ENCODE results near the gene RRAGD.

- TF ChIP-seq POLR2A (IDR thresholded peaks at IDR 0.05; ENCODE audit: low read depth, low read length) = peak; percentile 51; the same call in 1 of the 2 replicates
- TF ChIP-seq POLR2AphosphoS5 (IDR thresholded peaks at IDR 0.05; ENCODE audit: low read depth, low read length) = peak; percentile 77
- no peak for TF ChIP-seq TAF1 (IDR thresholded peaks at IDR 0.05; ENCODE audit: borderline replicate concordance, low read depth, low read length)
These were observed 54.7 kb downstream of the RRAGD start for GRCh38 chr6:89357390-89357789.

Measured in GM12892 (cell line).